ENCODE data around the gene CIRBP. TPM values are rescaled to one million over a fixed set of nuclear protein-coding genes. Genes with fewer than 3 reads are reported as not detected.

CIRBP gene
- total RNA-seq, 4 donors from 2014 or later = 274 to 578 (median 418) TPM

DNA sequence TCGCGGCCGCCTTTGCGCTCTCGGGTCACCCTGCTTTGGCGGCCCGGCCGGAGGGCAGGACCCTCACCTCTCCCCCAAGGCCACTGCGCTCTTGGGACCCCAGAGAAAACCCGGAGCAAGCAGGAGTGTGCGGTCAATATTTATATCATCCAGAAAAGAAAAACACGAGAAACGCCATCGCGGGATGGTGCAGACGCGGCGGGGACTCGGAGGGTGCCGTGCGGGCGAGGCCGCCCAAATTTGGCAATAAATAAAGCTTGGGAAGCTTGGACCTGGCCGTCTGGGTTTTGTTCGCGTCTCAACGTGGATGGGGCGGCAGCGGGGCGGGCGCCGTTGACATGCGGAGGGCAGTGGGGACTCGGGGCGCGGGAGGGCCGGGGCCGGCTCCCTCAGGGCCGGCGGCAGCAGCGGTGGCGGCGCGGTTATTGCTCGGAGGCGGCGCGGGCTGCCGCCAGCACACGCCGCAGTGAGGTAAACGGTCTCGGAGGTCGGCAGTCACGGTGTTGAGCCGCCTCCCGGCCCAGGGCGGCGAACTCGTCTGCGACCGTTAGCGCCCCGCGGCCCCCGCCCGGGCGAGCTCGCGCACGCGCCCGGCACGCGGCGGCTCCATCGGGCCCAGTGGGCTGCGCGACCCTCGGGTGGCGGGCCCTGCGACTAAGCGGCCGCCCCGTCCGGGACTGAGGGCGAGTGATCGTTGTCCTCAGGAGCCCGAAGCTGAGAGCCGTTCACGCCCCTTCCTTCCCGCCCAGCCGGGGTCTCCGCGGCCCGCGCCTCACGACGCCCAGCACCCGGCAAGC is 40.8 kb upstream of the CIRBP start:
- H3K27me3 ChIP-seq = no peaks in the 10 kb centered on the region
- TF ChIP-seq POLR2A (IDR thresholded peaks at IDR 0.05) = no peak
- TF ChIP-seq, protein P1, sequence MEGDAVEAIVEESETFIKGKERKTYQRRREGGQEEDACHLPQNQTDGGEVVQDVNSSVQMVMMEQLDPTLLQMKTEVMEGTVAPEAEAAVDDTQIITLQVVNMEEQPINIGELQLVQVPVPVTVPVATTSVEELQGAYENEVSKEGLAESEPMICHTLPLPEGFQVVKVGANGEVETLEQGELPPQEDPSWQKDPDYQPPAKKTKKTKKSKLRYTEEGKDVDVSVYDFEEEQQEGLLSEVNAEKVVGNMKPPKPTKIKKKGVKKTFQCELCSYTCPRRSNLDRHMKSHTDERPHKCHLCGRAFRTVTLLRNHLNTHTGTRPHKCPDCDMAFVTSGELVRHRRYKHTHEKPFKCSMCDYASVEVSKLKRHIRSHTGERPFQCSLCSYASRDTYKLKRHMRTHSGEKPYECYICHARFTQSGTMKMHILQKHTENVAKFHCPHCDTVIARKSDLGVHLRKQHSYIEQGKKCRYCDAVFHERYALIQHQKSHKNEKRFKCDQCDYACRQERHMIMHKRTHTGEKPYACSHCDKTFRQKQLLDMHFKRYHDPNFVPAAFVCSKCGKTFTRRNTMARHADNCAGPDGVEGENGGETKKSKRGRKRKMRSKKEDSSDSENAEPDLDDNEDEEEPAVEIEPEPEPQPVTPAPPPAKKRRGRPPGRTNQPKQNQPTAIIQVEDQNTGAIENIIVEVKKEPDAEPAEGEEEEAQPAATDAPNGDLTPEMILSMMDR (IDR thresholded peaks at IDR 0.05 in 4 of 5, conservative IDR thresholded peaks at IDR 0.05 in 1 of 5) = no peak
- H3K27ac ChIP-seq = no peak overlapping the region
- H3K36me3 ChIP-seq = peaks cover 0 to 21% of the 10 kb centered on the region in 2 donors
- intact Hi-C loops (cut with DNase I; ENCODE audit: low total_unique reads) (no loop called here), in situ Hi-C loops (cut with MboI; ENCODE audit: low sequenced_read_pairs in 4 of 4) (no loop called here)
- no peak for ATAC-seq
- H3K4me3 ChIP-seq = no peak overlapping the region
- peaks cover 0 to 3% of the 10 kb centered on the region in 2 donors for H3K4me1 ChIP-seq
- H3K9me3 ChIP-seq = no peaks in the 10 kb centered on the region
- no peak for DNase-seq

DNA sequence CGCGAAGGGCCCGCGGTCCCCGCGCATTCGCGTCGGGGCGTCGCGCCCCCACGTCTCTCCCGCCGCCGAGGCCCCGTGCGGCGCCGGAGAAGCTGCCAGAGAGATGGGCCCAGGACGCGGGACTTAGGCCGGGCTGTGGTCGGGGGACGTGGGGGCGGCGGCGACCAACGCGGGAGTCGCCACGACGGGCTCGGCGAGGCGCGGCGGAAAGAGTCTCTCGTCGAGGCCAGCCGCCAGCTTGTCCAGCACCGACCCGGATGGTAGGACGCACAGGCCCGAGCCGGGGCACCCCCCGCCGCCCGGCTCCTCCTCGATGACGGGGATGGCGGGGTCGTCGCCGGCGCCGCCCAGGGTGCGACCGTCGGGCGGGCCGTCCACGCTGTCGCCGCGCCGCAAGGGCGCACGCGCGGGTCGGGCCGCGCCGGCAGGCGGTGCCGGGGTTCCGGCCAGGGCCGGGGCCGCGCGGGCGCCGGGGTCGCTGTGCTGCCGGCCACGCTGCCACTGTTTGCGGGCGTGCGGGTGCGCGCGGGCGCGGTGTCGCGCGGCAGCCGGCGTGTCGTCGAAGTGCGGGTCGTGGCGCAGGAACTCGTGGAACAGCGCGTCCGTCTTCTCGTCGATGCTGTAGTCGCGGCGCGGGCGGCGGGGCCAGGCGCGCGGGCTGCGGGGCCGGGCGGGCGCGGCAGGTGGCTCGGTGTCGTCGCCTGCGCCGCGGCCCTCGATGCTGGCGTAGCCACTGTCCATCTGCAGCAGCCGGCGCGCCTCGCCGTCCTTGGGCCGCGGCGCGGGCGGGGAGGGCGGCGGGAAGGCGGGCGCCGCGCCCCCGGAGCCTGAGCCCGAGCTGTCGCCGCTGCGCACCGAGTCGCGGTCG is 39.8 kb upstream of the CIRBP start:
- in situ Hi-C loops (cut with MboI; ENCODE audit: low sequenced_read_pairs in 4 of 4) = no loop called here
- ATAC-seq (no peak), DNase-seq (no peak)
- intact Hi-C loops (cut with DNase I; ENCODE audit: low total_unique reads) = no loop called here
- TF ChIP-seq POLR2A (IDR thresholded peaks at IDR 0.05) = no peak
- TF ChIP-seq, protein P1 (IDR thresholded peaks at IDR 0.05 in 4 of 5, conservative IDR thresholded peaks at IDR 0.05 in 1 of 5) = no peak
- no peak overlapping the region for H3K27ac ChIP-seq
- H3K4me3 ChIP-seq = no peak overlapping the region
- peaks cover 0 to 17% of the 10 kb centered on the region in 2 donors for H3K36me3 ChIP-seq
- H3K9me3 ChIP-seq = no peaks in the 10 kb centered on the region
- H3K4me1 ChIP-seq = no peaks in the 10 kb centered on the region
- H3K27me3 ChIP-seq = no peaks in the 10 kb centered on the region

DNA sequence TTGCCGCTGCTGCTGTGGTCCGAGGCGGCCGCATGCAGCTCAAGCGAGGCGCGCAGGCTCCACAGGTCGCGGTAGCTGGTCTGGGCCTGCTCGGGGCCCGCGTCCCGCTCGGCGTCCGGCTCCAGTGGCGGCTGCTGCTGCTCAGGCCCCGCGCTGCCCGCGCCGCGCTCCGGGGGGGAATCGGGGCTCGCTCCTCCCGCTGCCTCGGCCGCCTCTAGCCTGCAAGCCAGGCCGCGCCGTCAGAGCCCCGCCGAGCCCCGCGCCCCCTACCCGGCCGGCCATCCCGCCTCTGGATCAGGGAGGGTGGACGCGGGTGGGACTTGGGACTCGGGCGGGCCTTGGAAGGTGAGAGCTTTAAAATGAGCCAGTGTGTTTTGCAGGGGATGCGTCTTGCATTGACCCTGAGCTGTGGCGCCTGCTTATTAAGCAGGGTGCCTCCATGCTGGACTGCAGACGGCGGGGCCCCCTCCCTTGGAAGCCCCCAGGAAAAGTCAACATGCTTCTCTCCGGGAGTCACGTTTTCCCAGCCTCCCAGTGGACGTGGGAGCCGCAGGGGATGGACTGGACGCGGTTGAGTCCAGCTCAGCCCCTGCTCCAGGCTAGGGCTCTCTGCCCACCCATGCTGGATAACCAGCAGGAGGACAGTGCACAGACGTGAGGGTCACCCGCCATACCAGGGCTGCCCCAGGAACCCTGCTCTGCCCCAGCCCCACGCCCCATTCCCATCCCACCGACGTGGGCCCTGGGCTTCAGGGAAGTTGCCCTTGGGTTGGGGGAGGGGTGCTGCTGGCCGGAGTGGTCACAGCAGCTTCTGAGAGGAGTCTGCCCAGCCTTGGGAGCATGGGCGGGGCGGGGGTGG is 39.0 kb upstream of the CIRBP start:
- no peak overlapping the region for H3K27ac ChIP-seq
- intact Hi-C loops (cut with DNase I; ENCODE audit: low total_unique reads) = no loop called here
- DNase-seq (no peak), ATAC-seq (no peak)
- TF ChIP-seq POLR2A (IDR thresholded peaks at IDR 0.05) = no peak
- TF ChIP-seq, protein P1 (IDR thresholded peaks at IDR 0.05 in 4 of 5, conservative IDR thresholded peaks at IDR 0.05 in 1 of 5) = no peak
- no peaks in the 10 kb centered on the region for H3K4me1 ChIP-seq
- H3K27me3 ChIP-seq = no peaks in the 10 kb centered on the region
- H3K36me3 ChIP-seq = peaks cover 0 to 17% of the 10 kb centered on the region in 2 donors
- H3K9me3 ChIP-seq = no peaks in the 10 kb centered on the region
- in situ Hi-C loops (cut with MboI; ENCODE audit: low sequenced_read_pairs in 4 of 4) = no loop called here
- H3K4me3 ChIP-seq = no peak overlapping the region

DNA sequence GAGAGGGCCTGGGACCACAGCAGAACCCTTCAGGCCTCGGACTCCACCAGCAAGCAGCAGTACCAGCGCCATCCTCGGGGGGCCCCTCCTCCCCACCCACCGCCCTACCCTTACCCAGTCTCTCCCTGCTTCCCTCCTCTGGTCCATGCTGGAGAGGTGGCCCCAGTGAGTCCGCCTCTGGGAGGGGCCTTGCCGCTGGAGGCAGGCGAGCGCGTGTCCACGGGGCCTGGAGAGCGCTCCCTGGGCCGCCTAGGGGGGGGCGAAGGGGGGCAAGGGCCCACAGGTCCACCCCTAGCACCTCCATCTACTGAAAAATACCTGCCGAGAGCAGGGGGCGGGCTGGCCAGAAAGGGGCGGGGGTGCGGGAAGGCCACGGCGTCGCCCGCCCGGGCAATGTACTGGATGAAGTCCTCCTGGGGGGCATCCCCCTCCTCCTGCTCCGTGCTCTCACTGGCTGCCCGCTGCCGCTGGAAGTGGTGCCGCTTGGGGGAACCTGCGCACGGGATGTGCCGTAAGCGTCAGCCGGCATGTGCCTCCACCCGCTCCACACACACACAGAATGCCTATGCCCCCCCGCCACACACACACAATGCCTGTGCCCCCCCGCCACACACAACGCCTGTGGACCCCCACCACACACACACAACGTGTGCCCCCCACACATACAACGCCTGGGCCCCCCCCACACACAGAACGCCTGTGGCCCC is 38.2 kb upstream of the CIRBP start:
- no peak overlapping the region for H3K4me3 ChIP-seq
- peaks cover 0 to under 1% (median 0%) of the 10 kb centered on the region in 3 donors for H3K27me3 ChIP-seq
- intact Hi-C loops (cut with DNase I; ENCODE audit: low total_unique reads) (no loop called here), in situ Hi-C loops (cut with MboI; ENCODE audit: low sequenced_read_pairs in 4 of 4) (no loop called here)
- H3K27ac ChIP-seq = no peak overlapping the region
- H3K4me1 ChIP-seq = no peaks in the 10 kb centered on the region
- H3K36me3 ChIP-seq = peaks cover 0 to 15% of the 10 kb centered on the region in 2 donors
- no peaks in the 10 kb centered on the region for H3K9me3 ChIP-seq
- no peak for DNase-seq
- TF ChIP-seq, protein P1 (IDR thresholded peaks at IDR 0.05 in 4 of 5, conservative IDR thresholded peaks at IDR 0.05 in 1 of 5) = no peak
- no peak for TF ChIP-seq POLR2A (IDR thresholded peaks at IDR 0.05)
- ATAC-seq = no peak
